SKM-1 treated with dmso at 0.1 percent for 144 hours (cell line): ENCODE data around the gene ANAPC5.
"Not testable (repeated sequence)": the region's sequence is repeated elsewhere in the genome, so short reads cannot be mapped to it uniquely, and the experiment has no call there.

ENCODE experiments used
- DNase-seq: peaks from one replicate; lab custom pipeline; 2025; ENCODE audit not compliant: unreplicated experiment; lab: John Stamatoyannopoulos, UW

The ANAPC5 gene

GRCh38 chr12:121288158-121288845 is 63.9 kb downstream of the ANAPC5 start:
- DNase-seq: no peak

- no peak for DNase-seq
Observed at GRCh38 chr12:121287267-121287954, 64.8 kb downstream of the ANAPC5 start.

GRCh38 chr12:121285856-121286255 is 66.4 kb downstream of the ANAPC5 start:
- no peak for DNase-seq

- DNase-seq: no peak
Observed at GRCh38 chr12:121284551-121285390, 67.4 kb downstream of the ANAPC5 start.

- DNase-seq: no peak
Observed at GRCh38 chr12:121283841-121284240, 68.4 kb downstream of the ANAPC5 start.

GRCh38 chr12:121283388-121283787 is 68.8 kb downstream of the ANAPC5 start:
- DNase-seq: no peak

GRCh38 chr12:121282910-121283309 is 69.3 kb downstream of the ANAPC5 start:
- not testable (repeated sequence) for DNase-seq

GRCh38 chr12:121282072-121282742 is 70.0 kb downstream of the ANAPC5 start:
- no peak for DNase-seq

- DNase-seq: not testable (repeated sequence)
Observed at GRCh38 chr12:121281116-121281515, 71.1 kb downstream of the ANAPC5 start.

- not testable (repeated sequence) for DNase-seq
Observed at GRCh38 chr12:121280531-121280930, 71.7 kb downstream of the ANAPC5 start.

GRCh38 chr12:121279507-121279915 is 72.7 kb downstream of the ANAPC5 start:
- DNase-seq: no peak

- DNase-seq: no peak
Observed at GRCh38 chr12:121279071-121279375, 73.2 kb downstream of the ANAPC5 start.

GRCh38 chr12:121278169-121279070 is 73.8 kb downstream of the ANAPC5 start:
- DNase-seq: no peak

- no peak for DNase-seq
Observed at GRCh38 chr12:121277374-121277759, 74.8 kb downstream of the ANAPC5 start.

GRCh38 chr12:121274036-121274763 is 78.0 kb downstream of the ANAPC5 start:
- DNase-seq: no peak

- DNase-seq: no peak
Observed at GRCh38 chr12:121273364-121273896, 78.8 kb downstream of the ANAPC5 start.

- no peak for DNase-seq
Observed at GRCh38 chr12:121267822-121268221, 84.4 kb downstream of the ANAPC5 start.

- no peak for DNase-seq
Observed at GRCh38 chr12:121264951-121265515, 87.2 kb downstream of the ANAPC5 start.

- no peak for DNase-seq
Observed at GRCh38 chr12:121264135-121264534, 88.1 kb downstream of the ANAPC5 start.
